ENCODE data around the gene FNIP2.

DNA sequence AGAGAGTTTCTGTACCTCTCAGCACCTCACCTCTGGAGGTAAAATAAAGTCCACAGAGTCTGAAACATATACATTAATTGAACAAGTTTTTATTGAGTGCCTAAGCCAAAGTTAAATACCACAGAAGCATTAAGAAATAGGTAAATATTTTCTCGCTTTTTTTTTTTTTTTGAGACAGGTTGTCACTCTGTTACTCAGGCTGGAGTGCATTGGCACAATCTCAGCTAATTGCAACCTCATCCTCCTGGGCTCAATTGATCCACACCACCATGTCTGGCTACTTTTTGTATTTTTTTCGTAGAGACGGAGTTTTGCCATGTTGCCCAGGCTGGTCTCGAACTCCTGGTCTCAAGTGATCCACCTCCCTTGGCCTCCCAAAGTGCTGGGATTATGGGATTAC lies 10.1 kb upstream of the FNIP2 start:
- TF ChIP-seq POLR2A (IDR thresholded peaks at IDR 0.05; ENCODE audit: low read depth, low read length), result no peak
- no peak for TF ChIP-seq POLR2AphosphoS5 (IDR thresholded peaks at IDR 0.05; ENCODE audit: low read depth, low read length)
- no peak for TF ChIP-seq TAF1 (IDR thresholded peaks at IDR 0.05; ENCODE audit: low read depth, low read length)
- no peak for TF ChIP-seq SPI1 (IDR thresholded peaks at IDR 0.05; ENCODE audit: low read depth, low read length)
- TF ChIP-seq POU2F2 (IDR thresholded peaks at IDR 0.05; ENCODE audit: low read depth, low read length), result no peak

All from GM12891 (cell line).